Loucy (cell line): ENCODE measurements around the gene FMNL3.
A peak's percentile ranks its signal among the peaks of the same experiment; 100 is the strongest.

ENCODE experiments used
- H2AFZ ChIP-seq: fragments of 200-600 bp; sonication (generic); 2 replicates; pipeline ENCODE4 v1.6.0; 2016; ENCODE audit warnings: antibody characterized with exemption, mild to moderate bottlenecking, low read length, moderate library complexity
- H3F3A ChIP-seq: fragments of 200-600 bp; 2 replicates; pipeline ENCODE4 v1.6.0; 2016; ENCODE audit warnings: antibody characterized with exemption, low read depth, mild to moderate bottlenecking
- H3K27me3 ChIP-seq: fragments of 200-600 bp; sonication (generic); 2 replicates; pipeline ENCODE4 v1.6.1; 2014; ENCODE audit warnings: low read length, mild to moderate bottlenecking; ENCODE audit not compliant: insufficient read depth, poor library complexity, severe bottlenecking
- H3K36me3 ChIP-seq: fragments of 200-600 bp; sonication (generic); 2 replicates; pipeline ENCODE4 v1.6.1; 2016; ENCODE audit warnings: low read length; ENCODE audit not compliant: insufficient read depth
- H3K4me1 ChIP-seq: fragments of 200-600 bp; sonication (generic); 2 replicates; pipeline ENCODE4 v1.5.1; 2014; ENCODE audit warnings: low read length, mild to moderate bottlenecking; ENCODE audit not compliant: insufficient read depth, poor library complexity, severe bottlenecking
- H3K4me2 ChIP-seq: fragments of 200-600 bp; sonication (generic); 2 replicates; pipeline ENCODE4 v1.6.0; 2014; ENCODE audit warnings: antibody characterized with exemption, low read length, low read depth, mild to moderate bottlenecking; ENCODE audit not compliant: poor library complexity, severe bottlenecking
- H3K4me3 ChIP-seq: fragments of 200-600 bp; sonication (generic); 2 replicates; pipeline ENCODE4 v1.5.1; 2014; ENCODE audit warnings: low read length, mild to moderate bottlenecking, mixed read lengths; ENCODE audit not compliant: poor library complexity, severe bottlenecking
- H3K79me2 ChIP-seq: fragments of 200-600 bp; sonication (generic); 2 replicates; pipeline ENCODE4 v1.6.1; 2014; ENCODE audit warnings: low read length; ENCODE audit not compliant: insufficient read depth
- H3K9ac ChIP-seq: fragments of 200-600 bp; sonication (generic); 2 replicates; pipeline ENCODE4 v1.6.0; 2014; ENCODE audit warnings: mild to moderate bottlenecking, low read depth, low read length, moderate library complexity; ENCODE audit not compliant: poor library complexity, severe bottlenecking
- H3K9me2 ChIP-seq: fragments of 200-600 bp; sonication (generic); replicated peaks from 2 replicates; pipeline ENCODE4 v1.6.1; 2016; ENCODE audit warnings: low read depth, low read length, mixed read lengths
- H3K9me3 ChIP-seq: fragments of 200-600 bp; sonication (generic); 2 replicates; pipeline ENCODE4 v1.6.1; 2014; ENCODE audit warnings: mild to moderate bottlenecking, antibody characterized with exemption, low read length, low read depth; ENCODE audit not compliant: insufficient read depth
- H4K20me1 ChIP-seq: fragments of 200-600 bp; sonication (generic); 2 replicates; pipeline ENCODE4 v1.6.0; 2014; ENCODE audit warnings: antibody characterized with exemption, low read length, mild to moderate bottlenecking; ENCODE audit not compliant: insufficient read depth, poor library complexity, severe bottlenecking
- EZH2phosphoT487 ChIP-seq: fragments of 200-600 bp; IDR thresholded peaks from 2 replicates; pipeline ENCODE4 v1.6.1; 2018; ENCODE audit warnings: antibody characterized with exemption, mild to moderate bottlenecking, moderate library complexity, borderline replicate concordance
- TF ChIP-seq, protein P1 (sequence below): fragments of 200-600 bp; sonication (generic); conservative IDR thresholded peaks from 2 replicates; pipeline ENCODE4 v1.5.1; 2014; ENCODE audit warnings: mild to moderate bottlenecking, antibody characterized with exemption, low read length

The FMNL3 gene

GRCh38 chr12:49632401-49632800 is 74.8 kb downstream of the FMNL3 start:
- Histone ChIP-seq H4K20me1 (no peaks in the 10 kb centered on the region), H3K4me2 (no peak overlapping the region), H2AFZ (no peak overlapping the region), H3K4me3 (no peak overlapping the region), H3F3A (no peaks in the 10 kb centered on the region), H3K9me3 (no peaks in the 10 kb centered on the region), H3K4me1 (peaks cover 17% of the 10 kb centered on the region), H3K36me3 (no peaks in the 10 kb centered on the region), H3K9me2 (no peaks in the 10 kb centered on the region), H3K79me2 (no peaks in the 10 kb centered on the region), H3K27me3 (no peaks in the 10 kb centered on the region), H3K9ac (no peak overlapping the region)
- TF ChIP-seq, protein P1, sequence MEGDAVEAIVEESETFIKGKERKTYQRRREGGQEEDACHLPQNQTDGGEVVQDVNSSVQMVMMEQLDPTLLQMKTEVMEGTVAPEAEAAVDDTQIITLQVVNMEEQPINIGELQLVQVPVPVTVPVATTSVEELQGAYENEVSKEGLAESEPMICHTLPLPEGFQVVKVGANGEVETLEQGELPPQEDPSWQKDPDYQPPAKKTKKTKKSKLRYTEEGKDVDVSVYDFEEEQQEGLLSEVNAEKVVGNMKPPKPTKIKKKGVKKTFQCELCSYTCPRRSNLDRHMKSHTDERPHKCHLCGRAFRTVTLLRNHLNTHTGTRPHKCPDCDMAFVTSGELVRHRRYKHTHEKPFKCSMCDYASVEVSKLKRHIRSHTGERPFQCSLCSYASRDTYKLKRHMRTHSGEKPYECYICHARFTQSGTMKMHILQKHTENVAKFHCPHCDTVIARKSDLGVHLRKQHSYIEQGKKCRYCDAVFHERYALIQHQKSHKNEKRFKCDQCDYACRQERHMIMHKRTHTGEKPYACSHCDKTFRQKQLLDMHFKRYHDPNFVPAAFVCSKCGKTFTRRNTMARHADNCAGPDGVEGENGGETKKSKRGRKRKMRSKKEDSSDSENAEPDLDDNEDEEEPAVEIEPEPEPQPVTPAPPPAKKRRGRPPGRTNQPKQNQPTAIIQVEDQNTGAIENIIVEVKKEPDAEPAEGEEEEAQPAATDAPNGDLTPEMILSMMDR = no peak
- no peak for TF ChIP-seq EZH2phosphoT487

- H3K4me1 ChIP-seq = peaks cover 13% of the 10 kb centered on the region
- H3K36me3 ChIP-seq = no peaks in the 10 kb centered on the region
- no peaks in the 10 kb centered on the region for H3K9me2 ChIP-seq
- no peak overlapping the region for H3K4me2 ChIP-seq
- H3K4me3 ChIP-seq = no peak overlapping the region
- H3K9ac ChIP-seq = no peak overlapping the region
- no peaks in the 10 kb centered on the region for H4K20me1 ChIP-seq
- TF ChIP-seq EZH2phosphoT487 = no peak
- TF ChIP-seq, protein P1 = peak; percentile 48
- H3K79me2 ChIP-seq = no peaks in the 10 kb centered on the region
- no peaks in the 10 kb centered on the region for H3K9me3 ChIP-seq
- H3F3A ChIP-seq = no peaks in the 10 kb centered on the region
- H2AFZ ChIP-seq = no peak overlapping the region
- no peaks in the 10 kb centered on the region for H3K27me3 ChIP-seq
These were observed 75.8 kb downstream of the FMNL3 start for GRCh38 chr12:49631336-49631907.

- Histone ChIP-seq H3K9me3 (no peaks in the 10 kb centered on the region), H3K4me2 (no peak overlapping the region), H3K4me1 (peaks cover 14% of the 10 kb centered on the region), H3K36me3 (no peaks in the 10 kb centered on the region), H4K20me1 (no peaks in the 10 kb centered on the region), H3F3A (peaks cover 20% of the 10 kb centered on the region), H3K27me3 (no peaks in the 10 kb centered on the region), H3K79me2 (no peaks in the 10 kb centered on the region), H3K9ac (no peak overlapping the region), H3K4me3 (no peak overlapping the region), H3K9me2 (no peaks in the 10 kb centered on the region), H2AFZ (no peak overlapping the region)
- TF ChIP-seq EZH2phosphoT487 = no peak
- TF ChIP-seq, protein P1 = no peak
These were observed 79.3 kb downstream of the FMNL3 start for GRCh38 chr12:49627752-49628360.
